Measurements from ENCODE around the gene SMARCA4. TPM values are rescaled to one million over a fixed set of nuclear protein-coding genes. Genes with fewer than 3 reads are reported as not detected.

SMARCA4 gene
- total RNA-seq, 1 experiment from 2014 or later, result 36.2 TPM

DNA sequence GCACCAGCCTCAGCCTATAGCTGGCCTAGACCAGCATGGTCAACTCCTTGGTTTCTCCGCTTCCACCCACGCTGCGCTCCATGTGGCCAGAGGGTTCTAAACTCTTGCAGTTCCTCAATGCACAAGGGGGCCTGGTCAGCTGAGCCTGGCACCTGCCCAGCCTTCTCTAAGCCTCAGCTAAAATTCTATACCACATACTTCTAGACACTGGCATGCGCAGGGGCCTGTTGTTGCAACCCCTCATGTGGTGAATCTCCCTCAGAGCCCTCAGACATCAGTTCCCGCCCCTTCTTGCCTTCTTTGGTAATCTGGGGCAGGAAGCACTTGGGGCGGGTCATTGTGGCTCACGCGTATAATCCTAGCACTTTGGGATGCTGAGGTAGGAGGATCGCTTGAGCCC is 108.7 kb downstream of the SMARCA4 start:
- H3K36me3 ChIP-seq (ENCODE audit: control insufficient read depth, insufficient read depth, low read length), result no peaks in the 10 kb centered on the region
- peak; percentile 17; the same call in 1 of the 2 replicates for ATAC-seq
- BruUV-seq (replicated peaks), result no TSS peak
- DNase-seq (ENCODE audit: low read depth, low spot score), result no peak
- in situ Hi-C loops (cut with HindIII; ENCODE audit: low pct_unique_long_range_greater_than_20kb, low sequenced_read_pairs), result no loop called here
- POLR2A ChIA-PET, result no interaction called here
- no peak overlapping the region for H3K4me3 ChIP-seq (ENCODE audit: low read depth in 2 of 2, low read length in 2 of 2)
- no peaks in the 10 kb centered on the region for H3K4me1 ChIP-seq (ENCODE audit: control insufficient read depth, insufficient read depth, low read length)
- TF ChIP-seq POLR2AphosphoS5 (IDR thresholded peaks at IDR 0.05; ENCODE audit: low read depth, low read length), result no peak
- no peak for TF ChIP-seq TCF7L2 (IDR thresholded peaks at IDR 0.05; ENCODE audit: low read depth, low read length)
- no peak for TF ChIP-seq SIN3A (IDR thresholded peaks at IDR 0.05; ENCODE audit: borderline replicate concordance, insufficient read depth, low read depth, low read length)
- TF ChIP-seq, protein P1, sequence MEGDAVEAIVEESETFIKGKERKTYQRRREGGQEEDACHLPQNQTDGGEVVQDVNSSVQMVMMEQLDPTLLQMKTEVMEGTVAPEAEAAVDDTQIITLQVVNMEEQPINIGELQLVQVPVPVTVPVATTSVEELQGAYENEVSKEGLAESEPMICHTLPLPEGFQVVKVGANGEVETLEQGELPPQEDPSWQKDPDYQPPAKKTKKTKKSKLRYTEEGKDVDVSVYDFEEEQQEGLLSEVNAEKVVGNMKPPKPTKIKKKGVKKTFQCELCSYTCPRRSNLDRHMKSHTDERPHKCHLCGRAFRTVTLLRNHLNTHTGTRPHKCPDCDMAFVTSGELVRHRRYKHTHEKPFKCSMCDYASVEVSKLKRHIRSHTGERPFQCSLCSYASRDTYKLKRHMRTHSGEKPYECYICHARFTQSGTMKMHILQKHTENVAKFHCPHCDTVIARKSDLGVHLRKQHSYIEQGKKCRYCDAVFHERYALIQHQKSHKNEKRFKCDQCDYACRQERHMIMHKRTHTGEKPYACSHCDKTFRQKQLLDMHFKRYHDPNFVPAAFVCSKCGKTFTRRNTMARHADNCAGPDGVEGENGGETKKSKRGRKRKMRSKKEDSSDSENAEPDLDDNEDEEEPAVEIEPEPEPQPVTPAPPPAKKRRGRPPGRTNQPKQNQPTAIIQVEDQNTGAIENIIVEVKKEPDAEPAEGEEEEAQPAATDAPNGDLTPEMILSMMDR (IDR thresholded peaks at IDR 0.05), result no peak
- TF ChIP-seq, protein P2, sequence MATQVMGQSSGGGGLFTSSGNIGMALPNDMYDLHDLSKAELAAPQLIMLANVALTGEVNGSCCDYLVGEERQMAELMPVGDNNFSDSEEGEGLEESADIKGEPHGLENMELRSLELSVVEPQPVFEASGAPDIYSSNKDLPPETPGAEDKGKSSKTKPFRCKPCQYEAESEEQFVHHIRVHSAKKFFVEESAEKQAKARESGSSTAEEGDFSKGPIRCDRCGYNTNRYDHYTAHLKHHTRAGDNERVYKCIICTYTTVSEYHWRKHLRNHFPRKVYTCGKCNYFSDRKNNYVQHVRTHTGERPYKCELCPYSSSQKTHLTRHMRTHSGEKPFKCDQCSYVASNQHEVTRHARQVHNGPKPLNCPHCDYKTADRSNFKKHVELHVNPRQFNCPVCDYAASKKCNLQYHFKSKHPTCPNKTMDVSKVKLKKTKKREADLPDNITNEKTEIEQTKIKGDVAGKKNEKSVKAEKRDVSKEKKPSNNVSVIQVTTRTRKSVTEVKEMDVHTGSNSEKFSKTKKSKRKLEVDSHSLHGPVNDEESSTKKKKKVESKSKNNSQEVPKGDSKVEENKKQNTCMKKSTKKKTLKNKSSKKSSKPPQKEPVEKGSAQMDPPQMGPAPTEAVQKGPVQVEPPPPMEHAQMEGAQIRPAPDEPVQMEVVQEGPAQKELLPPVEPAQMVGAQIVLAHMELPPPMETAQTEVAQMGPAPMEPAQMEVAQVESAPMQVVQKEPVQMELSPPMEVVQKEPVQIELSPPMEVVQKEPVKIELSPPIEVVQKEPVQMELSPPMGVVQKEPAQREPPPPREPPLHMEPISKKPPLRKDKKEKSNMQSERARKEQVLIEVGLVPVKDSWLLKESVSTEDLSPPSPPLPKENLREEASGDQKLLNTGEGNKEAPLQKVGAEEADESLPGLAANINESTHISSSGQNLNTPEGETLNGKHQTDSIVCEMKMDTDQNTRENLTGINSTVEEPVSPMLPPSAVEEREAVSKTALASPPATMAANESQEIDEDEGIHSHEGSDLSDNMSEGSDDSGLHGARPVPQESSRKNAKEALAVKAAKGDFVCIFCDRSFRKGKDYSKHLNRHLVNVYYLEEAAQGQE (IDR thresholded peaks at IDR 0.05; ENCODE audit: insufficient read depth in 1 of 2, low read depth in 2 of 2, low read length in 1 of 2), result no peak
- no peaks in the 10 kb centered on the region for H3K9me3 ChIP-seq (ENCODE audit: control insufficient read depth, insufficient read depth, low read depth, low read length)
- CTCF ChIA-PET, result no interaction called here
- no peaks in the 10 kb centered on the region for H3K27me3 ChIP-seq (ENCODE audit: control insufficient read depth, insufficient read depth, low read length)
- intact Hi-C loops (cut with micrococcal nuclease; ENCODE audit: unreplicated experiment), result no loop called here
- H3K27ac ChIP-seq (ENCODE audit: low read length), result no peak overlapping the region

DNA sequence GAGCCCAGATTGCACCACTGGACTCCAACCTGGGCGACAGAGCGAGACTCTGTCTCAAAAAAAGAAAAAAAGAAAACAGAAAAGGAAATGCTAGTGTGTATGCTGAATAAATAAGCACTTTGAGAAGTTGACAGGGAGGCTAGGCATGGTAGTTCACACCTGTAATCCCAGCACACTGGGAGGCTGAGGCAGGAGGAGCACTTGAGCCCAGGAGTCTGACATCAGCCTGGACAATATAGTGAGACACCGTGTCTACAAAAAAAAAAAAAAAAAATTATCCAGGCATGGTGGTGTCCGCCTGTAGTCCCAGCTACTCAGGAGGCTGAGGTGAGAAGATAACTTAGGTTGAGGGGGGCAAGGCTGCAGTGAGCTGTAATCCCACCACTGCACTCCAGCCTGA is 109.3 kb downstream of the SMARCA4 start:
- ATAC-seq (no peak), DNase-seq (ENCODE audit: low read depth, low spot score) (no peak)
- Histone ChIP-seq H3K9me3 (ENCODE audit: control insufficient read depth, insufficient read depth, low read depth, low read length) (no peaks in the 10 kb centered on the region), H3K36me3 (ENCODE audit: control insufficient read depth, insufficient read depth, low read length) (no peaks in the 10 kb centered on the region), H3K27ac (ENCODE audit: low read length) (no peak overlapping the region), H3K4me1 (ENCODE audit: control insufficient read depth, insufficient read depth, low read length) (no peaks in the 10 kb centered on the region), H3K27me3 (ENCODE audit: control insufficient read depth, insufficient read depth, low read length) (no peaks in the 10 kb centered on the region), H3K4me3 (ENCODE audit: low read depth in 2 of 2, low read length in 2 of 2) (no peak overlapping the region)
- BruUV-seq (replicated peaks), result no TSS peak
- in situ Hi-C loops (cut with HindIII; ENCODE audit: low pct_unique_long_range_greater_than_20kb, low sequenced_read_pairs), result no loop called here
- ChIA-PET CTCF (no interaction called here), POLR2A (no interaction called here)
- no peak for TF ChIP-seq TCF7L2 (IDR thresholded peaks at IDR 0.05; ENCODE audit: low read depth, low read length)
- TF ChIP-seq SIN3A (IDR thresholded peaks at IDR 0.05; ENCODE audit: borderline replicate concordance, insufficient read depth, low read depth, low read length), result no peak
- TF ChIP-seq, protein P1 (IDR thresholded peaks at IDR 0.05), result no peak
- no peak for TF ChIP-seq POLR2AphosphoS5 (IDR thresholded peaks at IDR 0.05; ENCODE audit: low read depth, low read length)
- TF ChIP-seq, protein P2 (IDR thresholded peaks at IDR 0.05; ENCODE audit: insufficient read depth in 1 of 2, low read depth in 2 of 2, low read length in 1 of 2), result no peak
- intact Hi-C loops (cut with micrococcal nuclease; ENCODE audit: unreplicated experiment), result no loop called here

Measured in Panc1 (cell line).